Keratinocyte (primary cell): ENCODE results near the gene ALOX15B. TPM values are rescaled to one million over a fixed set of nuclear protein-coding genes. Genes with fewer than 3 reads are reported as not detected.

Source experiments
- DNase-seq: peaks from one replicate; pipeline ENCODE4 v3.0.0-alpha.2; 2011; ENCODE audit warnings: low read depth, missing footprints, low spot score
- FAIRE-seq: peaks from 2 replicates; lab custom pipeline; 2011; peaks lifted over from hg19 to GRCh38; lab: Jason Lieb, UNC
- H2AFZ ChIP-seq: 2 replicates; pipeline ENCODE4 v1.6.0; 2012; ENCODE audit warnings: low read length, control low read depth, inconsistent platforms; ENCODE audit not compliant: control insufficient read depth
- H3K27ac ChIP-seq: 2 replicates; pipeline ENCODE4 v1.5.1; 2011; ENCODE audit warnings: low read length; ENCODE audit not compliant: control insufficient read depth, insufficient read depth
- H3K27me3 ChIP-seq: 3 replicates; pipeline ENCODE4 v1.6.0; 2011; ENCODE audit warnings: low read length; ENCODE audit not compliant: control insufficient read depth, insufficient read depth; ENCODE audit errors: extremely low read depth
- H3K36me3 ChIP-seq, 2 experiments: 2 replicates in 1 of 2; 3 replicates in 1 of 2; pipeline ENCODE4 v1.5.1; 2011; ENCODE audit warnings: low read length in 2 of 2, mild to moderate bottlenecking in 1 of 2; ENCODE audit not compliant: control insufficient read depth in 2 of 2, insufficient read depth in 2 of 2; ENCODE audit errors: extremely low read depth in 1 of 2
- H3K4me1 ChIP-seq: 3 replicates; pipeline ENCODE4 v1.5.1; 2011; ENCODE audit warnings: low read length; ENCODE audit not compliant: control insufficient read depth, insufficient read depth; ENCODE audit errors: extremely low read depth
- H3K4me2 ChIP-seq: 3 replicates; pipeline ENCODE4 v1.6.0; 2011; ENCODE audit warnings: low read depth, low read length; ENCODE audit not compliant: control insufficient read depth, insufficient read depth; ENCODE audit errors: extremely low read depth
- H3K4me3 ChIP-seq, 3 experiments: fragments of 200-600 bp in 1 of 3; sonication (generic) in 1 of 3; 2 replicates in 2 of 3; 3 replicates in 1 of 3; pipeline ENCODE4 v1.5.1; 2011 to 2016; ENCODE audit warnings: low read length in 3 of 3, mild to moderate bottlenecking in 3 of 3, control low read depth in 2 of 3, inconsistent platforms in 1 of 3, low read depth in 1 of 3, mixed read lengths in 1 of 3, mixed run types in 1 of 3, moderate library complexity in 1 of 3; ENCODE audit not compliant: control insufficient read depth in 2 of 3, insufficient read depth in 2 of 3; ENCODE audit errors: extremely low read depth in 1 of 3
- H3K79me2 ChIP-seq: 2 replicates; pipeline ENCODE4 v1.6.0; 2012; ENCODE audit warnings: low read length; ENCODE audit not compliant: control insufficient read depth, insufficient read depth
- H3K9ac ChIP-seq: 3 replicates; pipeline ENCODE4 v1.6.0; 2011; ENCODE audit warnings: low read length; ENCODE audit not compliant: control insufficient read depth, insufficient read depth; ENCODE audit errors: extremely low read depth
- H3K9me1 ChIP-seq: 3 replicates; pipeline ENCODE4 v1.6.0; 2011; ENCODE audit warnings: low read length; ENCODE audit not compliant: control insufficient read depth, insufficient read depth; ENCODE audit errors: extremely low read depth
- H3K9me3 ChIP-seq: 2 replicates; pipeline ENCODE4 v1.5.1; 2012; ENCODE audit warnings: low read depth, low read length; ENCODE audit not compliant: control insufficient read depth
- H4K20me1 ChIP-seq: 3 replicates; pipeline ENCODE4 v1.6.0; 2011; ENCODE audit warnings: low read length; ENCODE audit not compliant: control insufficient read depth, insufficient read depth; ENCODE audit errors: extremely low read depth
- CTCF ChIP-seq, 3 experiments: IDR thresholded peaks in 1 of 3; conservative IDR thresholded peaks in 1 of 3; optimal IDR thresholded peaks in 1 of 3; 2 replicates in 2 of 3; 3 replicates in 1 of 3; pipeline versions ENCODE3 to v1.5.1; 2011; ENCODE audit warnings: low read length in 3 of 3, mild to moderate bottlenecking in 3 of 3, moderate library complexity in 2 of 3, control low read depth in 1 of 3, inconsistent platforms in 1 of 3; ENCODE audit not compliant: insufficient read depth in 2 of 3; ENCODE audit errors: extremely low read depth in 1 of 3
- EZH2 ChIP-seq: IDR thresholded peaks from one replicate; pipeline ENCODE4 v1.6.1; 2012; ENCODE audit warnings: inconsistent platforms, mild to moderate bottlenecking, low read length, moderate library complexity
- dilution Hi-C: fragments of 300-500 bp; cut with MboI; formaldehyde crosslinking; loops from one replicate; pipeline ENCODE4 v1.7.0; 2020; ENCODE audit warnings: low sequenced_read_pairs; ENCODE audit not compliant: extremely low pct_ligation_motif_present
- polyA plus RNA-seq, 5 experiments: library from polyadenylated mRNA; depleted of rRNA in 3 of 5; stranded (reverse) in 3 of 5; stranded (forward) in 1 of 5; unstranded in 1 of 5; fragments of >200 nt; gene quantifications; 1 replicate in 1 of 5; 2 replicates in 3 of 5; 3 replicates in 1 of 5; pipeline versions ENCODE4 v1.2.1 to v1.2.3, GENCODE V29; 2011 to 2012; ENCODE audit warnings: missing spikeins in 2 of 5, low read depth in 1 of 5, low replicate concordance in 1 of 5

The ALOX15B gene
- polyA plus RNA-seq, 1 donor (not counting 4 experiments of a cell fraction or from before 2014, with no cell fraction given), result 29.7 TPM

- no peaks in the 10 kb centered on the region for H4K20me1 ChIP-seq
- H3K36me3 ChIP-seq, result peaks cover 0 to 9% of the 10 kb centered on the region in 2 experiments
- dilution Hi-C loops, result no loop called here
- no peak overlapping the region for H2AFZ ChIP-seq
- H3K9me1 ChIP-seq, result no peaks in the 10 kb centered on the region
- peak overlapping the region; percentile 50 for H3K4me2 ChIP-seq
- FAIRE-seq (peak; percentile 95), DNase-seq (no peak)
- peaks cover 25% of the 10 kb centered on the region for H3K4me1 ChIP-seq
- peak overlapping the region; percentile 68 for H3K27ac ChIP-seq
- H3K9ac ChIP-seq, result peak overlapping the region; percentile 13
- no peaks in the 10 kb centered on the region for H3K27me3 ChIP-seq
- H3K9me3 ChIP-seq, result no peaks in the 10 kb centered on the region
- H3K4me3 ChIP-seq, result no peak overlapping the region
- TF ChIP-seq CTCF (optimal IDR thresholded peaks at IDR 0.05 in 1 of 3, IDR thresholded peaks at IDR 0.05 in 1 of 3, conservative IDR thresholded peaks at IDR 0.05 in 1 of 3; ENCODE audit: extremely low read depth in 1 of 3, insufficient read depth in 2 of 3, low read length in 3 of 3) (peak; percentile 55 to 72 (median 64)), EZH2 (no peak)
- H3K79me2 ChIP-seq, result no peaks in the 10 kb centered on the region
These were observed 2.5 kb downstream of the ALOX15B start for GRCh38 chr17:8041249-8041928.

- Histone ChIP-seq H3K4me1 (peaks cover 25% of the 10 kb centered on the region), H3K9me3 (no peaks in the 10 kb centered on the region), H3K9ac (no peak overlapping the region), H2AFZ (no peak overlapping the region), H3K79me2 (no peaks in the 10 kb centered on the region), H3K4me3 (no peak overlapping the region), H3K4me2 (no peak overlapping the region), H3K27me3 (no peaks in the 10 kb centered on the region), H4K20me1 (no peaks in the 10 kb centered on the region), H3K36me3 (peaks cover 0 to 11% of the 10 kb centered on the region in 2 experiments), H3K9me1 (no peaks in the 10 kb centered on the region), H3K27ac (no peak overlapping the region)
- dilution Hi-C loops, result no loop called here
- FAIRE-seq (peak; percentile 32), DNase-seq (no peak)
- TF ChIP-seq CTCF (optimal IDR thresholded peaks at IDR 0.05 in 1 of 3, IDR thresholded peaks at IDR 0.05 in 1 of 3, conservative IDR thresholded peaks at IDR 0.05 in 1 of 3; ENCODE audit: extremely low read depth in 1 of 3, insufficient read depth in 2 of 3, low read length in 3 of 3) (no peak), EZH2 (no peak)
These were observed 3.1 kb downstream of the ALOX15B start for GRCh38 chr17:8041979-8042378.
